ENCODE data around the gene PFKFB3.
"Not testable (repeated sequence)": the region's sequence is repeated elsewhere in the genome, so short reads cannot be mapped to it uniquely, and the experiment has no call there.

Gene PFKFB3

DNA sequence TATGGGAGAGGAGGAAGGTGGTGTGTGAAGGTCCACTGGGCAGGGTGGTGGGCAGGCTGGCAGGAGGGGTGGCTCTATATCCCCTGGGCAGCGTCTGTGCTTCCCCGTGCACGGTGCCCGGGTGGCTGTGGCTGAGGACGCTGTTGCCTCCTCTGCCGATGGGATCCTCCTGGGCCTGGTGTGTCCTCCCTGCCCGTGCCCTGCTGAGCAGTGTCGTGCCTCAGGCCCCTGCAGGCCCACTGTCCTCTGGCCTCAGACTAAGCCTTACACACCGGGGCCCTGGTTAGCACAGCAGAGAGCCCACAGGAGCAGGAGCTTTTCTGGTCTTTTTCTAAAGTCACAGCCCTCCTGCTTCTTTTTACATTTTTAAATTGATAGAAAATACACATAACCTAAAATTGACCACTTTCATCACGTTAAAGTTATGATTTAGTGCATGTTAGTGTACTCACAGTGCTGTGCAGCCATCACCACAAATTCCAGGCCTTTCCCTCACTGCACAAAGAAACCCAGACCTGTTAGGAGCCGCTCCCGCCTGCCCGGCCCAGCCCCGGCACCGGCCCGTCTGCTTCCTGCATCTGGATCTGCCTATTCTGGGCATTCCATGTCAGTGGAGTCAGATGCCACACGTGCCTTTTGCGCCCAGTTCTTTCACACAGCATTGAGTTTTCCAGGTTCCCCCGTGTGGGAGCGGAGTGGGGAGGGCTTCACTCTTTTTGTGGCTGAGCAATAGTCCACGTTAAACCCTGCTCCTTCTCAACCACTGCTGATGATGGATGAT is 19.4 kb downstream of the PFKFB3 start:
- DNase-seq, result no peak

DNA sequence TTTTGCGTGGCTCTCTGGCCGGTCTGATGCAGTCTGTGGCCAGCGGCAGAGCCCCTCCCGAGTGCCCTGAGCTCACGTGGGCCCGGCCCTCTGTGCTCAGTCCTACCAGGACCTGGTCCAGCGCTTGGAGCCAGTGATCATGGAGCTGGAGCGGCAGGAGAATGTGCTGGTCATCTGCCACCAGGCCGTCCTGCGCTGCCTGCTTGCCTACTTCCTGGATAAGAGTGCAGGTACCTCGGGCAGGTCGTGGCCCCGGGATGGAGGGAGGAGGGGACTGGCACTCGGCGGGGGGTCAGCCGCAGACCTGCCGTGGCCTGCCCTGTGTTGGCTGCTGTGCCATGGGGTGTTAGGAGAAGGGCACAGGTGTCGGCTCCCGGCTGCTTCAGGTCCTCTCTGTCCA is 20.0 kb downstream of the PFKFB3 start:
- DNase-seq, result no peak

- DNase-seq, result no peak
These were observed 21.2 kb downstream of the PFKFB3 start for GRCh38 chr10:6223981-6224380.

DNA sequence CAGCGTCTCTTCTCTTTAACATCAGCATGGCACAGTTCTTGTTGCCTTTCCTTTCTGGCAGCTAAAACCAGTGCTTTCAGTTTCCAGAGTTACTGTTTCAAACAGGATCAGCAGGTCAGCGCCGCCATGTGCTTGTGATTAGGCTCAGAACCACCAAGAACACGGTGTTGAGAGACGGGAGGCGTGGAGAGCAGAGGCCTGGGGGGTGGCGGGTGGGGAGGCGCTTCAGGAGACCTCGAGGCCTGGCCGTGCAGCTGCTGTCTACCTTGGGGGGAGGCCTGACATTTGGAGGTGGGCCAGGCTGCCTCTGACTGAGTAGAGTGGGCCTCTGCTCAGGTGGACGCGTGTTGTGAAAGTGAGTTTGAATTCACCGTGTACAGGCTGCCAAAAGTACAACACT is 22.0 kb downstream of the PFKFB3 start:
- no peak for DNase-seq

GRCh38 chr10:6225263-6225814 is 22.6 kb downstream of the PFKFB3 start:
- no peak for DNase-seq

- no peak for DNase-seq
These were observed 23.5 kb downstream of the PFKFB3 start for GRCh38 chr10:6226216-6226615.

DNA sequence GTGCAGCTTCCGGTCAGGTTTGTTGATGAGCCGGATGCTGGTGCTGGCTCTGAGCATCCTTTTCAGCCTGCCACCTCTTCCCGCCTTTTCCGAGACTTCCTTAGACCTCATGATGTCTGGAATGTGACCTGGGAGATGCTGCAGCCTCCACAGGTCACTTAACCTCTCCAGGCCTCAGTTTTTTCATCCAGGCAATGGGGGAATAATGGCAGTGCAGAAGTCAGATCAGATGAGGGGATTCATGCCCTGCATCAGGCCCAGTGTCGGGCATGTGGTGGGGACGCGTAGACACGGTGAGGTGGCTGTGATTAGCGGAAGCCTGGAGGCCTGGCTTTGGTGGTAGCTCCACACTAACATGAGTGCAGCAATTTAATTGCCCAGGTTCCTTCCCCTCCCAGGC is 24.6 kb downstream of the PFKFB3 start:
- DNase-seq, result no peak

DNA sequence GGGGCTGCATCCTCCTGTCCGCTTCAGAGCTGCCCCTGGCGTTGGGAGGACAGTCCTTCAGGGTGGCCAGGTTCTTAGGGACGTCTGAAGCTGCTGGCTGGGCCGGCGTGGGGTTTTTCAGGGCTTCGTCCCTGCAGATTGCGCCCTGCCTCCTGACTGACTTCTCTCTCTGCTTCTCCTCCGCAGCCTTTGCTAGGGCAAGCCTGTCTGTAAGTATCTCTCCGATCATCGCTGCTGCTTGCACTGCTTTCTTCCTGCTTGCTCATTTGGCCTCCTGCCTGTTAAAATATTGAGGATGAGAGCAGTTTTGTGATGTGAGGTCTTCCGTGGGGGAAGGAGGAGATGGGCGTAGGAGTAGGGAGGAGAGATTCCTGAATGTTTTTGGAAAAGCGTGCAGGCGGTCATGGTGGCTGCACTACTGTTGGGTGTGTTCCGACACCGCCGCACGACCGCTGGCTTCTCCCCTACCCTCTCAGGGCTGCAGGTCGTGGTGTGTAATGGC is 25.3 kb downstream of the PFKFB3 start:
- DNase-seq, result no peak

GRCh38 chr10:6228647-6229046 is 25.9 kb downstream of the PFKFB3 start:
- no peak for DNase-seq

DNA sequence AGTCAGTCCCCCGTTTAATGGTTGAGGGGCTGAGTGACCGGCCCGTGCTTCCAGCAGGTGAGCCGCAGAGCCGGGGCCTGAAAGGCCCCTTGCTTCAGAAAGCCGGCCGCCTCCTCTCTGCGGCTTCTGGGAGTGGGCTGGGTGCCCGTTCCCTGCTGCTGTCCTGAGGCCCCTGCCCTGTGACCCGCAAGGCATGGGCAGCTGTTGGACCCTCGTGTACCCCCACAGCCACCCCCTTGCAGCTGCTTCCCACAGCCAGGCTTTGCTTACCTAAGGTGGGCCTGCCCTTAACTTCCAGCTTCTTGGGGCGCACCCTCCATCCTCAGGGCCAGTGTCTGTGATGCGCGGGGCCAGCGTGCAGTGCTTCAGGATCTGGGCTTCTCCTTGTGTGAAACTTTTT is 26.6 kb downstream of the PFKFB3 start:
- DNase-seq, result no peak

DNA sequence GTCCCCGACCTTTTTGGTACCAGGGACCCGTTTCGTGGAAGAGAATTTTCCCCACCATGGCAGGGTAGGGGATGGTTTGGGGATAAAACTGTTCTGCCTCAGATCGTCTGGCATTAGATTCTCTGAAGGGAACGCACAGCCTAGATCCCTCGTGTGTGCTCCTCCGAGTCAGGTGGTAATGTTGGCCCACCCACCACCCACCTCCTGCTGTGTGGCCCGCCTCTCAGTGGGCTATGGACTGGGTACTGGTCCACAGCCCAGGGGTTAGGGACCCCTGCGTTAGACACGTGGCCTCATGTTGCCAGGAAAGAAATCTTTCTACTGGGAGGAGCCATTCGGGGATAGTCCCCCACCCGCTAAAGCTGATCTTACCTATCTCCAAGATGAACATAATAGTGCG is 27.0 kb downstream of the PFKFB3 start:
- DNase-seq, result no peak

DNA sequence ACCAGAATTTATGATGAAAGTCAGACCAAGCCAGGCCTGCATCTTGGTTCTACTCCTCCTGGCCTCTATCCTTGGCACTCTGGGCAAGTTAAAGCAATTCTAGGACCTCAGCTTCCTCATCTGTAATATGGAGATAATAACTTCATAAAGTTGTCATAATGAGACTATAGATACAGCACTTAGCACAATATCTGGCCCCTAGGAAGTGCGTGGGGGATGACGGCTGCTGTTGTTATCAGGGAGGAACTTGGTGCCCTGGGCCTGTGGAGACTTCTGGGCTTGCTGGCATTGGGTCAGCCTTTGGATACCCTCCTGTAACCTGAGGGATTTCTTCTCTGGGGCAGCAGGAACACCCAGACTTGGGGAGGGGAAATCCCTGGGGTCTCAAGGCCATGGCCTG is 27.6 kb downstream of the PFKFB3 start:
- no peak for DNase-seq

DNA sequence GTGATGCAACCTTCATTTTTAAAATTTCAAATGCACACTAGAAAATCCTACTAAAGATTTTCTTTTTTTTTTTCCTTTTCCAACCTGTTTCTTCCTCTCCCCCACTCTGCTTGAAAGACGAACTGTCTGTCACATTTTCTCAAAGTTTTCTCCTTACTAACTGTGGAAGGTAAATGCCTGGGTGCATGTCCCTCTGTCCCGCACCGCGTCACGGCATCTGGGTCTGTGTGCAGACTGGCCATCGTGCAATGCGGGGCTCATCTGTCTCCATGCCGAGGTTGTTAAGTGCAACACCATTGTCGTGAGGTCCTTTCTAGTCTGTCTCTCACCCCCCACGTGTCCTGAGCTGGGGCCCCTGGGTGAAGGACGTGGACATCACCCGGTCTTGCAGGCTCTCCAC is 28.4 kb downstream of the PFKFB3 start:
- DNase-seq, result no peak

DNA sequence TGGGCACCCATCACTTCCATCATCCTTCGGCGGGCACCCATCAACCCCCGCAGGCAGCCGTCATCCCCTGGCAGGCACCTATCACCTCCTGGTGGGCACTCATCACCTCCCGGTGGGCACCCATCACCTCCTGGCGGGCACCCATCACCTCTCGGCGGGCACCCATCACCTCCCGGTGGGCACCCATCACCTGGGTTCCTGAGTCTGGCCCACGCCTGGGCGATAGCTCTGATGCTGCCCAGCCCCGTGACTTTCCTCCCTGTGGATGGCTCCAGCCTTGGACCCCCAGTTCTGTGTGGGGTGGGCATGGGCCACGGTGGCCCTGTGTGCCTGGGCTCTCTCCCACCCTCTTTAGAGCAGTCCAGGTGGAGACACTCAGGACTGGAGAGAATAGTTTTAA is 29.0 kb downstream of the PFKFB3 start:
- DNase-seq, result no peak

DNA sequence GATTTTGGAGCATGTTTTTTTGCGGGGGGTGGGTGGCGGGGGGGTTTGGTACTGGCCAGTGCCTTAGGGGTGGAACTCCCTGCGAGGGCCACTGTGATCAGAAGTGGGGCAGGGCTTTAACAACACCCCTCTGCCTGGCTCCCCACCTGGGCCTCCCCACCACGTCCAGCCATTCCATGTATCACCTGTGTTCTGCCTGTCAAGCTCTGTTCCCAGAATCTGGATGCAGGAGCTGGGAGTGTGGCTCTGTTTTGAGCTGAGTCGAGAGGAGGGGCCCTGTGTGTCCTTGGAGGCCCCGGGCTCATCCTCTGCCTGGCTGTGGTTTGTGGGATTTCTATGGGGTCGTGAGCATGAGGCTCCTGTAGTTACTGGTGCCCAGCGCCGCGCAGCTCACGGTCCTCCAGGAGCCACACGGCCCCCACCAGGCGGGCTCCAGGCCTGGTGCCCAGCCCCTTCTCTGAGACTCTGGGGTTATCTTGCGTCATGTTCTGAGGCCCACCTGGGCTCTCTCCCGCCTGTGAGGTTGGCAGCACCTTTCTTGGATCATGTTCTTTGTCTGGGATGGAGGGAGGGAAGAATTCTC is 29.6 kb downstream of the PFKFB3 start:
- no peak for DNase-seq

DNA sequence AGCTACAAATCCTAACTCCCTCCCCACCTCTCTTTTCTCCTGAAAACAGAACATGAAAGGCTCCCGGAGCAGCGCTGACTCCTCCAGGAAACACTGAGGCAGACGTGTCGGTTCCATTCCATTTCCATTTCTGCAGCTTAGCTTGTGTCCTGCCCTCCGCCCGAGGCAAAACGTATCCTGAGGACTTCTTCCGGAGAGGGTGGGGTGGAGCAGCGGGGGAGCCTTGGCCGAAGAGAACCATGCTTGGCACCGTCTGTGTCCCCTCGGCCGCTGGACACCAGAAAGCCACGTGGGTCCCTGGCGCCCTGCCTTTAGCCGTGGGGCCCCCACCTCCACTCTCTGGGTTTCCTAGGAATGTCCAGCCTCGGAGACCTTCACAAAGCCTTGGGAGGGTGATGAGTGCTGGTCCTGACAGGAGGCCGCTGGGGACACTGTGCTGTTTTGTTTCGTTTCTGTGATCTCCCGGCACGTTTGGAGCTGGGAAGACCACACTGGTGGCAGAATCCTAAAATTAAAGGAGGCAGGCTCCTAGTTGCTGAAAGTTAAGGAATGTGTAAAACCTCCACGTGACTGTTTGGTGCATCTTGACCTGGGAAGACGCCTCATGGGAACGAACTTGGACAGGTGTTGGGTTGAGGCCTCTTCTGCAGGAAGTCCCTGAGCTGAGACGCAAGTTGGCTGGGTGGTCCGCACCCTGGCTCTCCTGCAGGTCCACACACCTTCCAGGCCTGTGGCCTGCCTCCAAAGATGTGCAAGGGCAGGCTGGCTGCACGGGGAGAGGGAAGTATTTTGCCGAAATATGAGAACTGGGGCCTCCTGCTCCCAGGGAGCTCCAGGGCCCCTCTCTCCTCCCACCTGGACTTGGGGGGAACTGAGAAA is 30.4 kb downstream of the PFKFB3 start:
- DNase-seq, result no peak

DNA sequence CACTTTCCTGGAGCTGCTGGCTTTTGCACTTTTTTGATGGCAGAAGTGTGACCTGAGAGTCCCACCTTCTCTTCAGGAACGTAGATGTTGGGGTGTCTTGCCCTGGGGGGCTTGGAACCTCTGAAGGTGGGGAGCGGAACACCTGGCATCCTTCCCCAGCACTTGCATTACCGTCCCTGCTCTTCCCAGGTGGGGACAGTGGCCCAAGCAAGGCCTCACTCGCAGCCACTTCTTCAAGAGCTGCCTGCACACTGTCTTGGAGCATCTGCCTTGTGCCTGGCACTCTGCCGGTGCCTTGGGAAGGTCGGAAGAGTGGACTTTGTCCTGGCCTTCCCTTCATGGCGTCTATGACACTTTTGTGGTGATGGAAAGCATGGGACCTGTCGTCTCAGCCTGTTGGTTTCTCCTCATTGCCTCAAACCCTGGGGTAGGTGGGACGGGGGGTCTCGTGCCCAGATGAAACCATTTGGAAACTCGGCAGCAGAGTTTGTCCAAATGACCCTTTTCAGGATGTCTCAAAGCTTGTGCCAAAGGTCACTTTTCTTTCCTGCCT is 31.1 kb downstream of the PFKFB3 start:
- no peak for DNase-seq

- DNase-seq, result no peak
These were observed 31.6 kb downstream of the PFKFB3 start for GRCh38 chr10:6234371-6234770.

DNA sequence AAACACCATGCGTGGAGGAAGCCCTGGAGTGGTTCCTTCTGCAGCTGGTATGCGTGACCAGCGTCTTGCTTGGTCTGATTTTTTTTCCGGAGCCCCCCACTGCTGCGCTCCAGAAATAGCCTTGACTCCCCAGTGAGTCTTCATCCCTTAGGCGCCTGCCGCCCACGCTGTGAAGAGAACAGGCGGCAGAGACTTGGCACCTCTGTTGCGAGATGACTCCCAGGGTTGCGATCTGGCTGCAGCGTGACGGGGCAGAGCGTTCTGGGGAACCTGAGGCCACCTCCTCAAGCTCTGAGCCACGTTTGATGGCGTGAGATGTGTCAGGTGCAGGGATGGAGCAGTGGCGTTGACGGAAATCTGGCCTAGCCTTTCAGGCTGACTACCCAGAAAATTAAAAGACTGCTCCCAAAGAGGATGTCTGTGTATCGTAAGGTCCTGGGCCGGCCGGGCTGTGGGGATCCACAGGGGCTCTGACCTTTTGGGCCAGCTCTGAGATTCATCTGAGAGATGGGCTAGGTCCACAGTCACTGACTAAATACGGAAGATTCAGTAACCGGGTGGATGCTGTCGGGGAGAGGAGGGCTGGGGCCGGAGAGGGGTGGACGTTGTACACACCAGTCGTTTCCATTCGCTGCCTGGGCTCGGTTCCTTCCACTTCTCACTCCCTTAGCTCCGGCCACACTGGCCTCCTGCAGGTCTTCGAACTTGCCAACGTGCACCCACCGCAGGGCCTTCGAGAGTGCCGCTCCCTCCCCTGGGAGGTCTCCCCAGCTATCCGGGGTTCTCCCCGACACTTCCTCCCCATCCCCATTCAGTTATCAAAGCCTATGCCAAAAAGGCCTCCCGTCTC is 33.8 kb downstream of the PFKFB3 start:
- DNase-seq, result no peak

DNA sequence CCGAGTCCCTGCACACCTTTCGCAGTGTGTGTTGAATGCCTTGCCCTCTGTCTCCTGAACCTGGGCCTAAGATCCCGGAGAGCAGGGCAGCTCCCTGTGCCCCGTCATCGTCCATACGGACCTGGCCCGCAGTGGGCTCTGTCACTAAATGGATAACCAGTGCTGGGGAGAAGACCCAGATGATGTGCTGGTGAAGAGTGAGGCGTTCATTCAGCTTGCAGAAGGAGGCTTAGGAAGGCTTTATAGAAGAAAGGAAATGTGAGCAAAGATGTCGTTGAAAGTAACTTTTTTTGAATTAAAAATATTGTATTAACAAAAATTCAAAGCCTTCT is 34.4 kb downstream of the PFKFB3 start:
- DNase-seq, result no peak

DNA sequence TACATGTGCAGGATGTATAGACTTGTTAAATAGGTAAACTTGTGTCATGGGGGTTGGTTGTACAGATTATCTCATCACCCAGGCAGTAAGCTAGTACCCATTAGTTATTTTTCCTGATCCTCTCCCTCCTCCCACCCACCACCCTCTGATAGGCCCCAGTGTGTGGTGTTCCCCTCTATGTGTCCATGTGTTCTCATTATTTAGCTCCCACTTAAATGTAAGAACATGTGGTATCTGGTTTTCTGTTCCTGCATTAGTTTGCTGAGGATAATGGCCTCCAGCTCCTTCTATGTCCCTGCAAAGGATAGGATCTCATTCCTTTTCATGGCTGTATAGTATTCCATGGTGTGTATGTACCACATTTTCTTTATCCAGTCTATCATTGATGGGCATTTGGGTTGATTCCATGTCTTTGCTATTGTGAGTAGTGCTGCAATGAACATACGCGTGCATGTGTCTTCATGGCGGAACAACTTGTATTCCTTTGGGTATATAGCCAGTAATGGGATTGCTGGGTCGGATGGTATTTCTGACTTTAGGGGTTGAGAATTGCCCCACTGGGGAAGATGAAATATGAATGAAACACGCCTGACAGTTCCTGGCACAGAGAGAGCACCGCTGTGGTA is 36.0 kb downstream of the PFKFB3 start:
- DNase-seq, result not testable (repeated sequence)

All from eye (tissue), 1 donor.